Measurements from ENCODE around the gene SOX6.

Gene SOX6

GRCh38 chr11:16276251-16276650, 80.1 kb downstream of the SOX6 start:
- no peaks in the 10 kb centered on the region for H3K27me3 ChIP-seq (ENCODE audit: low read depth, low read length)
- no peak overlapping the region for H3K9ac ChIP-seq (ENCODE audit: low read length)
- no peaks in the 10 kb centered on the region for H3K4me1 ChIP-seq (ENCODE audit: low read length)
- no peak overlapping the region for H3K4me2 ChIP-seq (ENCODE audit: low read length)
- H2AFZ ChIP-seq (ENCODE audit: low read depth, low read length): no peak overlapping the region
- no peak overlapping the region for H3K4me3 ChIP-seq (ENCODE audit: low read length)
- no peaks in the 10 kb centered on the region for H3K9me3 ChIP-seq (ENCODE audit: insufficient read depth, low read length)
- H3K36me3 ChIP-seq (replicated peaks; ENCODE audit: low read depth, low read length): no peaks in the 10 kb centered on the region
- no peak overlapping the region for H3K27ac ChIP-seq (ENCODE audit: low read length)
- H3K79me2 ChIP-seq (ENCODE audit: low read length): no peaks in the 10 kb centered on the region
- H4K20me1 ChIP-seq (ENCODE audit: insufficient read depth, low read length): no peaks in the 10 kb centered on the region
- TF ChIP-seq CTCF (IDR thresholded peaks at IDR 0.05; ENCODE audit: low read depth, low read length) (no peak), EZH2phosphoT487 (IDR thresholded peaks at IDR 0.05; ENCODE audit: low read depth) (no peak)

GRCh38 chr11:16271258-16271657, 85.1 kb downstream of the SOX6 start:
- H3K79me2 ChIP-seq (ENCODE audit: low read length): no peaks in the 10 kb centered on the region
- no peaks in the 10 kb centered on the region for H3K4me1 ChIP-seq (ENCODE audit: low read length)
- no peaks in the 10 kb centered on the region for H3K9me3 ChIP-seq (ENCODE audit: insufficient read depth, low read length)
- no peak overlapping the region for H3K4me2 ChIP-seq (ENCODE audit: low read length)
- no peak for TF ChIP-seq CTCF (IDR thresholded peaks at IDR 0.05; ENCODE audit: low read depth, low read length)
- no peak for TF ChIP-seq EZH2phosphoT487 (IDR thresholded peaks at IDR 0.05; ENCODE audit: low read depth)
- no peaks in the 10 kb centered on the region for H3K36me3 ChIP-seq (replicated peaks; ENCODE audit: low read depth, low read length)
- no peaks in the 10 kb centered on the region for H3K27me3 ChIP-seq (ENCODE audit: low read depth, low read length)
- H3K9ac ChIP-seq (ENCODE audit: low read length): no peak overlapping the region
- H2AFZ ChIP-seq (ENCODE audit: low read depth, low read length): no peak overlapping the region
- no peaks in the 10 kb centered on the region for H4K20me1 ChIP-seq (ENCODE audit: insufficient read depth, low read length)
- H3K27ac ChIP-seq (ENCODE audit: low read length): no peak overlapping the region
- H3K4me3 ChIP-seq (ENCODE audit: low read length): no peak overlapping the region

- Histone ChIP-seq H3K27ac (ENCODE audit: low read length) (no peak overlapping the region), H3K4me2 (ENCODE audit: low read length) (no peak overlapping the region), H3K4me1 (ENCODE audit: low read length) (peaks cover 17% of the 10 kb centered on the region), H3K79me2 (ENCODE audit: low read length) (no peaks in the 10 kb centered on the region), H3K4me3 (ENCODE audit: low read length) (no peak overlapping the region), H3K27me3 (ENCODE audit: low read depth, low read length) (no peaks in the 10 kb centered on the region), H2AFZ (ENCODE audit: low read depth, low read length) (no peak overlapping the region), H4K20me1 (ENCODE audit: insufficient read depth, low read length) (no peaks in the 10 kb centered on the region), H3K9me3 (ENCODE audit: insufficient read depth, low read length) (no peaks in the 10 kb centered on the region), H3K36me3 (replicated peaks; ENCODE audit: low read depth, low read length) (no peaks in the 10 kb centered on the region), H3K9ac (ENCODE audit: low read length) (no peak overlapping the region)
- TF ChIP-seq EZH2phosphoT487 (IDR thresholded peaks at IDR 0.05; ENCODE audit: low read depth) (no peak), CTCF (IDR thresholded peaks at IDR 0.05; ENCODE audit: low read depth, low read length) (no peak)
These were observed 90.3 kb downstream of the SOX6 start for GRCh38 chr11:16266021-16266420.

- Histone ChIP-seq H3K4me3 (ENCODE audit: low read length) (no peak overlapping the region), H3K4me1 (ENCODE audit: low read length) (peaks cover 21% of the 10 kb centered on the region), H3K4me2 (ENCODE audit: low read length) (no peak overlapping the region), H2AFZ (ENCODE audit: low read depth, low read length) (no peak overlapping the region), H3K27ac (ENCODE audit: low read length) (no peak overlapping the region), H3K79me2 (ENCODE audit: low read length) (no peaks in the 10 kb centered on the region), H3K36me3 (replicated peaks; ENCODE audit: low read depth, low read length) (no peaks in the 10 kb centered on the region), H3K27me3 (ENCODE audit: low read depth, low read length) (no peaks in the 10 kb centered on the region), H3K9me3 (ENCODE audit: insufficient read depth, low read length) (no peaks in the 10 kb centered on the region), H4K20me1 (ENCODE audit: insufficient read depth, low read length) (no peaks in the 10 kb centered on the region), H3K9ac (ENCODE audit: low read length) (no peak overlapping the region)
- TF ChIP-seq EZH2phosphoT487 (IDR thresholded peaks at IDR 0.05; ENCODE audit: low read depth) (no peak), CTCF (IDR thresholded peaks at IDR 0.05; ENCODE audit: low read depth, low read length) (no peak)
These were observed 91.3 kb downstream of the SOX6 start for GRCh38 chr11:16265022-16265421.
